Fibroblast of gingiva (primary cell): ENCODE results near the gene RPTOR.

ENCODE experiments used
- DNase-seq: peaks from one replicate; pipeline ENCODE4 v3.0.0-alpha.2; 2011; ENCODE audit warnings: low read depth

RPTOR gene

DNA sequence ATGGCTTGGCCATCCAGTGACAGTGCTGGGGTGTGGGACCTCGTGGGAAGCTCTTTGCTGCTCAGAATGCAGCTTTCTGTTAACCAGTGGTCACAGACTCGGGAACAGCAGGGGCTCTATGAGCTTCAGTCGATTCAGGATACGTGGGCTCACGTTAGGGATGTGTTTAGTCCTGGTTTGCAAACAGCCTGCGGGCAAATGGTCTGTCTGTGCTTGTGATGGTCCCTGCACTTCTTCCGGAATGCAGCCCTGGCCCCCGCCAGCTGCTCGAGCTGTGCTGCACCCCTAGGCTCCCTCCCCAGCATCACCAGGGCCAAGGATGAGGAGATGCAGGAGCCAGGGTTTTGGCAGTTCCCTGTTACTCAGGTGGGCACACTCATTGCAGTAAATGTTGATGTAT is 274.2 kb downstream of the RPTOR start:
- DNase-seq = no peak

DNA sequence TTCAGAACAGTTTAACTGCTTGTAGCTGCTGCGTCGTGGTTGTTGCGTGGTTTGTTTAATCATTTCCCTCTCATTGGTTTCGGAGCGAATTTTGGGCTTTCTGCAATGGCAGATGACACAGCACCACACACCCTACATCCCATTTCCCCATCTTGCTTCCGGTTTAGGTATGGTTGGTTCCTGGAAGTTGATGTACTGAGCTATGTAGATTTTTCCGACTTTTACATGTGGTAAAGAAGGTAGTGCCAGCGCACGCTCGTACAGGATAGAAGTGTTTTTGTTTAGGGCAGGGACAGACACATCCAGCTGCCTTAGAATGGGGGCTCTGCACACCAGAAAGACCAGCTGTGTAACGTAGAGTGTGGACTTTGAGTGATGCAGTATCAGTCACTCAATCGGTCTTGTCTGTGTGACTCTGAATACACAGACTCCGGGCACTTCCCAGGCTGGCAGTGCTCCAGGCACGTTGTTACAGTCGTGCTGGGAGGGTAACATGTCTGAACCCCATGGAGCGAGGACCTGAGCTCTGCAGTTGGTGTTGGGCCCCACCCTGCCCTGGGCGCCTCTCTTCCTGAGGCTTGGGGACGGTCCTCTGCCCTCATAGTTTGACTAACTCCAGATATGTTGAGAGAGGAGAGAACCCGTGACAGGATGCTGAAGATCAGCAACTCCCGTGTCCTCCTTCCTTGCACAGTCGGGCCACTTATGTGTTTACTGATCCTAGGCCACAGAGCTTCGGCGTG is 275.0 kb downstream of the RPTOR start:
- no peak for DNase-seq

- DNase-seq = no peak
Observed at GRCh38 chr17:80820331-80820730, 275.7 kb downstream of the RPTOR start.

DNA sequence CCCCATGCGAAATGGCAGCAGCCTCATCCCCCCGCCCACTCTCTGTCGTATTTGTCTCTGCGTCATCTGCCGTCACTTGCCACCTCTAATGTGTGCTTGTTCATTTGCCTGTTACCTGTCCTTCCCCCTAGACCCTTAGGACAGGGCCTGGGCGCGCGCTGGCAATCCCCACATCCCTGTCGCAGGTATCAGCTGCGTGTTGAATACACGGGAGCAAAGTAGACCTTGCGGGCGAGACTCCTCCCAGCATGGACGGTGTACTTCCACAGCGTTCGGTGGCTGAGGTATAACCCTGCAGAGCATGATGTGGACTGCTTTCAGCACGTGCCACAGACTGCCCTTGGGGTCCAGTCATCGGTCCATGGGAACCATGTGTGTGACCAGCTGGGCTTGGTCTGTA is 276.9 kb downstream of the RPTOR start:
- DNase-seq = no peak

DNA sequence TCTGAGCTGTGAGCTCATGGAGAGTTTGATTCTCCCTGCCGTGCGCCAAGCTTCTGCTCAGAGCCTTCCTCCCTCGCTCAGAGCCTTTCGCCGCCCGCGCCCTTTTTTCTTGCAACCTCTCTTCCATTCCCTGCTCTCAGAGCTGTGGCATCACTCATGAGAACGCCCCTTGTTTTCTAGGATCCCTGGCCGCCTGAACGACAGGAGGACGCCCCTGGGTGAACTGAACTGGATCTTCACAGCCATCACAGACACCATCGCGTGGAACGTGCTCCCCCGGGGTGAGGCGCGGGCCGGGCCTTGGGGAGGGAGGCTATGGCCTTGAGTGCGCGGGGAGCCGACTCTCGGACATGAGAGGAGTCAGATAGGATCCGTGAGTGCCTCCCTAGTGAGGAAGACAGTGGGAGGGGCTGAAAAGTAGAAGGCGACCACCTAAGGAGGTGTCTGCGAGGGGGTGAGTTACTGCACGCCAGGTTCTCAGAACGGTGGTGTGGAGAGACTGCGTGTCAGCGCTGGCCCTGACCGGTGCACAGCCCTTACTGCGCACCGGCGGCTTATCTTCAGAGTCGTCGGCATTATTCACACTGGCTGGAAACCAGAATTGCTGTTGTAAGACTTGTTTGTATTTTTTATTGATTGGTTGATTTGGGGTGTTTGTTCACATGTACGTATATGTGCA is 277.5 kb downstream of the RPTOR start:
- DNase-seq = no peak

DNA sequence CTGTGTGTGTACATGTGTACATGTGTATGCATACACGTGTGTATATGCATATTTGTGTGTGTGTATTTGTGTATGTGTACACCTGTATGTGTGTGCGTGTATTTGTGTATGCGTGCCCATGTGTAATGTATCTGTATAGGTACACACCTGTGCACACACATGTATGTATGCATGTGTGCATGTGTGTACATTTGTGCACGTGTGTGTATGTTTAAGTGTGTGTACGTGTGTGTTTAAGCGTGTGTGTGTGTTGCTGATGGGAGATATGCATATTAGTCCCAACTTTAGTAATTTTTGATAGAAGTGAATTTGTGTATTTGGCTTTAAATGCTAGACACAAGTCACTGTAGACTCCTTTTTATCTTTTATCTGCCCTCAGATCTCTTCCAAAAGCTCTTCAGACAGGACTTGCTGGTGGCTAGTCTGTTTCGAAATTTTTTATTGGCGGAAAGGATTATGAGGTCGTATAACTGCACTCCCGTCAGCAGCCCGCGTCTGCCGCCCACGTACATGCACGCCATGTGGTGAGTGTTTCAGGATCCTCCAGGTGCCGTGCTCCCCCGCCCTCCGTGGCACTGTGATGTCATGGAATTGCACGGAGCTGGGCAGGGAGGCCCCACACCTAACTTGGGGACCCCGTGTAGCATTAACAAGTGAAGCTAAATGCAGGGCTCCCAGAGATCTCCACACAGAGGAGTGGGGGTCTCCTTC is 278.2 kb downstream of the RPTOR start:
- no peak for DNase-seq

- DNase-seq = no peak
Observed at GRCh38 chr17:80824549-80825470, 280.2 kb downstream of the RPTOR start.

GRCh38 chr17:80825471-80826345 is 281.1 kb downstream of the RPTOR start:
- DNase-seq = no peak

DNA sequence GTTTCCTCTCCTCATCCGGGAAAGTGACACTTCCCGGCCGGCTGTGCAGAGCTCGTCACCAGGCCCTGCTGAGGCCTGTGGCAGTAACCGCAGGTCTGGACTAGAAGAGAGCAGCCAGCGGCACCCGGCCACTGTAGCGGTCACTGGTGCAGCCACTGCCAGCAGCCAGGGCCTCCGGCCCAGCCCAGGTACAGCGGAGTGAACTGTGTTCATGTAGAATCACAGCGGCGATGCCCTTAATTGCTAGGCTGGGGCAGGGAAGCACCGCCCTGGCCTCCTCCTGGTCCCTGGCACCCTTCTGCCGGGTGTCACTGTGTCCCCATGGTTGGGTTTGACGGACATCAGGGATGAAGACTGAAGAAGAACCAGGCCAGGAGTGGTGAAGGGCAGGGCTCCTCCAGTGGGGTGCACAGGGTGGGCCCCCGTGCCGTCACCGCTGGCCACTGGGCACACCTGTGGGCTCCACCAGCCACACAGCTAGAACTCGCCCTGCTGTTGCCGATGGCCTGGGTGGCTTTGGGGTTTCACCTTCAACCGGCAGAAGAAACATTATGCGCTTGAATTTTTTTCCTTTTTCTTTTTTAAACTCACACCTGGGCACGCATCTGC is 281.8 kb downstream of the RPTOR start:
- no peak for DNase-seq

DNA sequence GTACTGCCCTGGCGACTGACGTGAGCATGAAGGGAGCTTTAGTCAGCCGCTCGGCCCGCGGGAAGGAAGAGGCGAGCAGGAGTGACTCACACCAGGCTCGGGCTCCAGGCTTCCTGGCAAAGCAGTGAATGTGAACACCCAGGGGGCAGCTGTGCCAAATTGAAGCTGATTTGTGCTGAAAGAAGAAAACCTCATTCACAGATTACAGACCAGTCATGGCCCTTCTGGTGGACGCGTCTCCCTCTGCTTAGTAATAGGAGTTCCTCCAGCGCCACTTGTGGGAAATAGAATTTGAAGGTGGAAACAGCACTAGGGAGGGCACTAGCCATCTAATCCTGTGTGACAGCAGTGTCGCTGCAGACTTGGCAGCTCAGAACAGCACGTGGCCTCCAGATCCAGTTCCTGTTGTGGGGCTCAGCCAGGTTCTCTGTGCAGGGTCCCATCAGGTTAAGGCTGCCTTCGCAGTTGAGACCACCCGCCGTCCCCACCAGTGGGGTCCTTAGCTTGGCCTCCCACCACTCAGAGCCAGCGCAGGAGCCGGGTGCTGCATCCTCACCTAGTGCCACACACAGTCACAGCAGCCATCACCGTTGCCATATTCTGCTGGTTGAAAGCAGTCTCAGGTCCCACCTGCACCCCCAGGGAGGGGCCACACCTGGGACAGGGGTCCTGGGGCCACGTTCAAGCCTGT is 282.5 kb downstream of the RPTOR start:
- peak; percentile 95 for DNase-seq

DNA sequence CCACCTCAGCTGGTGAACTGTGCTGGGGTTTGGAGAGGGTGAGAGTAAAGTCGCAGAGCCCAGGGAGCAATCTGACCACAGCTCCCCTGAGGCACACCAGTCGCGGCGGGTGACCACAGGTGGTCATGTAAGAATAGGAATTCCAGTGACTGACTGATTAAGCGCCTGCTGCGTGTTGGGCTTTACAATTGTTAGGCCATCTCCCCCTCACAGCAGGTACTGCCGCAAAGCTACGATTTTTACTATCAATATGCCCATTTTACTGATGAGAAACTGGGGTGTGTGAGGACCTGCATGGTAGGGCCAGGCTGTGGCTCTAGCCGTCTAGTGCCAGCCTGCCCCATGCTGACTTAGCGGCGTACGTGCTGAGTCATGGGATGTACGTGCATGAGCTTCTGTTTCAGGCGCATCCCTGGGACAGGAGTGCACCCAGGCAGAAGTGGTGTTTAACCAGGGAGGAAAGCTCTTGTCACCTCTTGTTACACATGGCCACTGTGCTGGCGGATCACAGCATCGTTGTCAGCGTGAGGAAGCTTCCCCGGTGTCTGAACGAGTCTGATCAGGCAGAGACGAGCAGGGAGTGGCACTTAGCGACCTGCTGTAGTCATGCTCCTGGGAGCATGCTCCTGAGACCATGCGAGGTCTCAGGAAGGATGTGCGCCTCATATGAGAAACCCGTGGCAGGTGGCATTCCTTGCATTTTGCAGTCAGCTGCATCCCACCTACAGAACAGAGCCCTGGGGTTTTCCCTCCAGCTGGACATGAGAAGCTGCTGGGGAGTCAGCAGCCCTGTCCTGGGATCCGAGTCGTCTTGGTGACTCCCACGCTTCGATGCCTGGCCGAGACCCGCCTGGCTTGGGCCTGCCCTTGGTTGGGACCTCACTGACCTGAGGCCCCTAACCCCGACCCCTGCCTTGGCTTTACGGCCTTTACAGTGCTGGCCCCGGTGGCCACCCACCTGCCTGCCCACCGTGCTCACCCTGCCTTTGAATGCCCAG is 283.3 kb downstream of the RPTOR start:
- DNase-seq = no peak

- no peak for DNase-seq
Observed at GRCh38 chr17:80829166-80829813, 284.7 kb downstream of the RPTOR start.

- no peak for DNase-seq
Observed at GRCh38 chr17:80830020-80830780, 285.6 kb downstream of the RPTOR start.

GRCh38 chr17:80831491-80831890 is 286.9 kb downstream of the RPTOR start:
- DNase-seq = no peak

DNA sequence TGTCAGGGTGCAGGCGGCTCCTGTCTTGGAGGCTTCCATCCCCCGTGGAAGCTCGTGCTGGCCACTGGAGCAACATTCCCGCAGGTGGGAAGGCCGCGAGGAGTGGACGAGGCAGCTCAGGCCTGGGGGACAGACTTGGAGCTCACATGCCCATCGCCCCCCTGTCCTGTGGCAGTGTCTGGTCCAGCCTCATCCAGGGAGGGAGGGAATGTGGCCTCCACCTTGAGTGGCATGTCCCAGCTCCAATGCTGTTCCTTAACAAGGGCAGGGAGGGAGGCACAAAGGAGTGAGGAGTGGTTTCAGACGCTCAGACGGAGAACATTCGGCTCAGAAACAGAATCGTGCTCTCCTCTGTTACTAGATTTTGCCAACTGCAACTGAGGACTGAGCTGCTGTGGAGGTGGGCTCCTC is 287.6 kb downstream of the RPTOR start:
- DNase-seq = peak; percentile 73

DNA sequence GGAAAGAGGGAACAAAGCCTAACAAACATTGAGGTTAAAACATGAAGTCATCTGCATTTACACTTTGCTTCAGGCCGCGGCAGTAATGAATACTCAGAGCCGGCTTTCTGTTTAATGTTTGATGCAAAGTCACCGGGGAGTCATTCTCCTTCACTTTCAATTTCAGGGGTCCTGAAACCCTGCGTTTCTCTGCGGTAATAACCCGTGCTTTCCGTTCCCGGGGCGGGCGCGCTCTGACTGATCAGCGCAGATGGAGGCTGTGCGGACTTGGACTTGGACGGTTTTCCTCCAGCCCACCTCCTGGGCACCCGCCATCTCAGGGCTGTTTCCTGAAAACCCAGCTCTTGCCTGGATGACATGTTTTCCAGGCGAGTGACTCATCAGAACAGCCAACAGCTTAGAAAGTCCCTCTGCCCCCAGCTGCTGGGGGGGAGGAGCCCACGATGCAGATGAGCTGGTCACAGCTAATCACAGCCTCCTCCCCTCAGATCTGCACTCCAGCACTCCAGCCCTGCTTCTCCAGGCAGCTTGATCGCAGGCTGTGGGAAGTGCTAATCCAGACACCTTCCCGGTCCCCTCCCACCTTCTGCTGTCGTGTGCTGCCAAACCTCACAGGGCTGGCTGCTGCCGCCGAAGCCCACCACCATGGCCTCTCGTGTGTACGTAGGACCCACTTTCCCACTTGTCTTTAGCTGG is 288.4 kb downstream of the RPTOR start:
- peak; percentile 97 for DNase-seq
